Glutamatergic neuron (in vitro differentiated cells): Measurements from ENCODE around the gene TPM4. TPM values are rescaled to one million over a fixed set of nuclear protein-coding genes. Genes with fewer than 3 reads are reported as not detected.
"Not testable (repeated sequence)": the region's sequence is repeated elsewhere in the genome, so short reads cannot be mapped to it uniquely, and the experiment has no call there.

Source experiments
- DNase-seq: peaks from one replicate; pipeline ENCODE4 v3.0.0; 2022
- H3K27ac Mint-ChIP-seq: one replicate; pipeline ENCODE4 v1.8.0; 2020; ENCODE audit warnings: mild to moderate bottlenecking, mixed read lengths, inconsistent platforms; ENCODE audit not compliant: unreplicated experiment
- H3K27me3 Mint-ChIP-seq: one replicate; pipeline ENCODE4 v1.8.0; 2020; ENCODE audit warnings: mild to moderate bottlenecking, moderate library complexity, mixed read lengths, inconsistent platforms; ENCODE audit not compliant: unreplicated experiment
- H3K36me3 Mint-ChIP-seq: one replicate; pipeline ENCODE4 v1.8.0; 2020; ENCODE audit warnings: mild to moderate bottlenecking, mixed read lengths, inconsistent platforms; ENCODE audit not compliant: unreplicated experiment
- H3K4me1 Mint-ChIP-seq: one replicate; pipeline ENCODE4 v1.8.0; 2020; ENCODE audit warnings: mild to moderate bottlenecking, low read depth, mixed read lengths, inconsistent platforms; ENCODE audit not compliant: unreplicated experiment
- H3K4me3 Mint-ChIP-seq: one replicate; pipeline ENCODE4 v1.8.0; 2020; ENCODE audit warnings: mild to moderate bottlenecking, mixed read lengths, inconsistent platforms; ENCODE audit not compliant: unreplicated experiment
- H3K9me3 Mint-ChIP-seq: one replicate; pipeline ENCODE4 v1.8.0; 2020; ENCODE audit warnings: mild to moderate bottlenecking, moderate library complexity, mixed read lengths, inconsistent platforms; ENCODE audit not compliant: unreplicated experiment
- total RNA-seq: library from RNA; stranded (reverse); fragmentation: NEBNext Ultra II Directional; extraction: Animal tissue kit (Norgen Biotek cat#: 25700); gene quantifications from one replicate; pipeline ENCODE4 v1.2.1, GENCODE V29; 2021; ENCODE audit not compliant: unreplicated experiment
- TF ChIP-seq, protein P1 (sequence below): fragments of 200-600 bp; sonication (generic); IDR thresholded peaks from one replicate; pipeline ENCODE4 v1.5.0; 2021; ENCODE audit not compliant: partially characterized antibody, unreplicated experiment

Gene TPM4
- total RNA-seq, 1 donor from 2014 or later = 310 TPM

GRCh38 chr19:16096280-16096855 is 20.1 kb downstream of the TPM4 start:
- peaks cover 17% of the 10 kb centered on the region for H3K27me3 Mint-ChIP-seq
- no peak for DNase-seq
- H3K4me3 Mint-ChIP-seq = no peak overlapping the region
- TF ChIP-seq, protein P1, sequence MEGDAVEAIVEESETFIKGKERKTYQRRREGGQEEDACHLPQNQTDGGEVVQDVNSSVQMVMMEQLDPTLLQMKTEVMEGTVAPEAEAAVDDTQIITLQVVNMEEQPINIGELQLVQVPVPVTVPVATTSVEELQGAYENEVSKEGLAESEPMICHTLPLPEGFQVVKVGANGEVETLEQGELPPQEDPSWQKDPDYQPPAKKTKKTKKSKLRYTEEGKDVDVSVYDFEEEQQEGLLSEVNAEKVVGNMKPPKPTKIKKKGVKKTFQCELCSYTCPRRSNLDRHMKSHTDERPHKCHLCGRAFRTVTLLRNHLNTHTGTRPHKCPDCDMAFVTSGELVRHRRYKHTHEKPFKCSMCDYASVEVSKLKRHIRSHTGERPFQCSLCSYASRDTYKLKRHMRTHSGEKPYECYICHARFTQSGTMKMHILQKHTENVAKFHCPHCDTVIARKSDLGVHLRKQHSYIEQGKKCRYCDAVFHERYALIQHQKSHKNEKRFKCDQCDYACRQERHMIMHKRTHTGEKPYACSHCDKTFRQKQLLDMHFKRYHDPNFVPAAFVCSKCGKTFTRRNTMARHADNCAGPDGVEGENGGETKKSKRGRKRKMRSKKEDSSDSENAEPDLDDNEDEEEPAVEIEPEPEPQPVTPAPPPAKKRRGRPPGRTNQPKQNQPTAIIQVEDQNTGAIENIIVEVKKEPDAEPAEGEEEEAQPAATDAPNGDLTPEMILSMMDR = no peak
- H3K27ac Mint-ChIP-seq = peak overlapping the region; percentile 22
- H3K9me3 Mint-ChIP-seq = peaks cover 6% of the 10 kb centered on the region
- peaks cover 9% of the 10 kb centered on the region for H3K36me3 Mint-ChIP-seq
- peaks cover 10% of the 10 kb centered on the region for H3K4me1 Mint-ChIP-seq

GRCh38 chr19:16098416-16098768 is 22.1 kb downstream of the TPM4 start:
- H3K4me3 Mint-ChIP-seq = no peak overlapping the region
- no peak overlapping the region for H3K27ac Mint-ChIP-seq
- DNase-seq = no peak
- TF ChIP-seq, protein P1 = no peak
- peaks cover 13% of the 10 kb centered on the region for H3K27me3 Mint-ChIP-seq
- peaks cover 9% of the 10 kb centered on the region for H3K36me3 Mint-ChIP-seq
- H3K9me3 Mint-ChIP-seq = peaks cover 5% of the 10 kb centered on the region
- H3K4me1 Mint-ChIP-seq = peaks cover 10% of the 10 kb centered on the region

DNA sequence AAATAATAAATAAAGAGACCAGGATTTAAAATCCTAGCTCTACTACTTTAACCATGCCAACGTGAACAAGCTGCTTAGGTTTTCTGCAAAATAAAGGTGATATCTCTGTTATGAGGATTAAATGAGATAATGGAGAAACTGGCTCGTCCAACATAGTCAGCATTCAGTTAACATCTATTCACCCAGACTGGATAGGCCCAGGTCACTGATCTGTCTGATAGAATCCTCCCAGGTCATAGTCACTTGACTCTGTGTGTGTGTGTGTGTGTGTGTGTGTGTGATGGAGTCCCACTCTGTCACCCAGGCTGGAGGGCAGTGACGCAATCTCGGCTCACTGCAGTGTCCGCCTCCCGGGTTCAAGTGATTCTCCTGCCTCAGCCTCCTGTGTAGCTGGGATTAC is 22.5 kb downstream of the TPM4 start:
- H3K27me3 Mint-ChIP-seq = peaks cover 10% of the 10 kb centered on the region
- no peak overlapping the region for H3K4me3 Mint-ChIP-seq
- no peak overlapping the region for H3K27ac Mint-ChIP-seq
- no peak for DNase-seq
- peaks cover 7% of the 10 kb centered on the region for H3K4me1 Mint-ChIP-seq
- H3K9me3 Mint-ChIP-seq = peaks cover 5% of the 10 kb centered on the region
- TF ChIP-seq, protein P1 = no peak
- H3K36me3 Mint-ChIP-seq = peaks cover 9% of the 10 kb centered on the region

GRCh38 chr19:16099314-16099965 is 23.1 kb downstream of the TPM4 start:
- not testable (repeated sequence) for H3K27me3 Mint-ChIP-seq, H3K9me3 Mint-ChIP-seq, H3K4me1 Mint-ChIP-seq, H3K36me3 Mint-ChIP-seq, DNase-seq, H3K4me3 Mint-ChIP-seq
- peak overlapping the region; percentile 57 for H3K27ac Mint-ChIP-seq

- Mint-ChIP-seq H3K9me3 (peaks cover 5% of the 10 kb centered on the region), H3K27me3 (peaks cover 4% of the 10 kb centered on the region), H3K4me1 (no peaks in the 10 kb centered on the region), H3K4me3 (no peak overlapping the region), H3K36me3 (peaks cover 4% of the 10 kb centered on the region), H3K27ac (no peak overlapping the region)
- DNase-seq = no peak
- TF ChIP-seq, protein P1 = no peak
Observed at GRCh38 chr19:16100524-16100923, 24.2 kb downstream of the TPM4 start.
